Endometrium (tissue), 2 donors: ENCODE measurements around the gene UGT8.
"Not testable (repeated sequence)": the region's sequence is repeated elsewhere in the genome, so short reads cannot be mapped to it uniquely, and the experiment has no call there.

Source experiments
- FAIRE-seq: peaks from 2 replicates; lab custom pipeline; 2012; peaks lifted over from hg19 to GRCh38; lab: Jason Lieb, UNC
- donor health status: control.
- donor health status: control.

The UGT8 gene, protein sequence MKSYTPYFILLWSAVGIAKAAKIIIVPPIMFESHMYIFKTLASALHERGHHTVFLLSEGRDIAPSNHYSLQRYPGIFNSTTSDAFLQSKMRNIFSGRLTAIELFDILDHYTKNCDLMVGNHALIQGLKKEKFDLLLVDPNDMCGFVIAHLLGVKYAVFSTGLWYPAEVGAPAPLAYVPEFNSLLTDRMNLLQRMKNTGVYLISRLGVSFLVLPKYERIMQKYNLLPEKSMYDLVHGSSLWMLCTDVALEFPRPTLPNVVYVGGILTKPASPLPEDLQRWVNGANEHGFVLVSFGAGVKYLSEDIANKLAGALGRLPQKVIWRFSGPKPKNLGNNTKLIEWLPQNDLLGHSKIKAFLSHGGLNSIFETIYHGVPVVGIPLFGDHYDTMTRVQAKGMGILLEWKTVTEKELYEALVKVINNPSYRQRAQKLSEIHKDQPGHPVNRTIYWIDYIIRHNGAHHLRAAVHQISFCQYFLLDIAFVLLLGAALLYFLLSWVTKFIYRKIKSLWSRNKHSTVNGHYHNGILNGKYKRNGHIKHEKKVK

DNA sequence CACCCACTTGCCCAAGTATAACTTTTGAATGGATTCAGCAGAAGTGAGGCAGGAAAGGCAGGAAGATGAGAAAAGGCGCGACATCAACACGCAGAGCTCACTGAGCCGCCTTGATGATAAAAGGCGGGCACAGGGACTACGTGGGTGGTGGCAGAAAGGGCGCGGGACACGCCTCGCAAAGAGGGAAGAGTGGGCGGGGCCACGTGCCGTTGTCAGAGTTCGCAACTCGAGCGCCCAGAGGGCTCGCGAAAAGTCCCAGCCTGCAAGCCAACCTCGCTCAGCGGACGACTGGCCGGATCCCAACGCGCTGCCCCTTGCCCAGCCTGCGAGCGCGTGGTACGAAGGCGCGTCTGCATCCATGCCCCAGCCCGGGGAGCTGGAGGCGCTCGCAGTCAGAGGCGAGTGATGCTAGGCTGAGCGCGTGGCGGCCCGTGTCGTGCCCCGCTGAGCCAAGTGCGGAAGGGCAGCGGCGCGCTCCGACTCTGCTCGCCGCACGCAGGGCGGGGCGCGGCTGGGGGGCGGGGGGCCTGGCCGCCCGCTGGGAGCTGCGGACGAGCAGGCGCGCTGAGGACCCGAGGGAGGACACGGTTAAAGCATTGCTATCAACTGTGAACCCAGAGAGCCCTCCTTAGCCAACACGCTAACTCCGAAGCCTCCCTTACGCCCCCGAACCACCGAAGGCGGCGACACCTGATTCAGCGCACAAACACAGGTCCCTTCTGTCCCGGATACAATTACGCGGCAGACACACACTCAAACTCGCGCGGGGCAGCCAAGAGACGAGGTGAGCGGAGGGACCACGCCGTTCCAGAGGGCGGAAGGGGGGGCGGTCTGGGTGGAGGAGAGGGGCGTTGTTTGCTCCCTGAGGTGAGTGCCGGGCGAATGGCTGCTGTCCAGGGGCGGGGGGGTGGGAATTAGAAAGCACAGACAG is at the start of gene UGT8:
TSS of gene UGT8 (plus strand) at position 617 of the 931 bp plus-strand sequence. CDS start 24,074 bp downstream, outside the sequence.
- no peak for FAIRE-seq

DNA sequence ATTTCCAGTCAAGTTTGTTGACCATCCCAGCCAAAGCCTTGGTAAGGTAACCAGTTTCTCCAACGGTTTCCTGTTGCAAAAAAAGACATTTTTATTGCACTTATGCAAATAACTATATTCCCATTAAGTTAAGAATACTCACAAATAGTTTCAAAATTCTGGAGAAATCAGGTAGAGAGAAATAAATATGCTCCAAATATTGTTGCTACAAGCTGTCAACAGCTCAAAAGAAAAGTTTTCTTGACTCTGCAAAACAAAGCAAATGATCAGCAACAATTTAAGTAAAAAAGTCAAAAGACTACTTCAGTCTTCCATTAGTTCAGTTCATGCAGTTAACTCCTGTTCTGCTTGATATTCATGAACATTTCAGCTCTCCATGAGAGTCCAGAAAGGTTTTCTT is 49.0 kb upstream of the UGT8 start:
- no peak for FAIRE-seq

DNA sequence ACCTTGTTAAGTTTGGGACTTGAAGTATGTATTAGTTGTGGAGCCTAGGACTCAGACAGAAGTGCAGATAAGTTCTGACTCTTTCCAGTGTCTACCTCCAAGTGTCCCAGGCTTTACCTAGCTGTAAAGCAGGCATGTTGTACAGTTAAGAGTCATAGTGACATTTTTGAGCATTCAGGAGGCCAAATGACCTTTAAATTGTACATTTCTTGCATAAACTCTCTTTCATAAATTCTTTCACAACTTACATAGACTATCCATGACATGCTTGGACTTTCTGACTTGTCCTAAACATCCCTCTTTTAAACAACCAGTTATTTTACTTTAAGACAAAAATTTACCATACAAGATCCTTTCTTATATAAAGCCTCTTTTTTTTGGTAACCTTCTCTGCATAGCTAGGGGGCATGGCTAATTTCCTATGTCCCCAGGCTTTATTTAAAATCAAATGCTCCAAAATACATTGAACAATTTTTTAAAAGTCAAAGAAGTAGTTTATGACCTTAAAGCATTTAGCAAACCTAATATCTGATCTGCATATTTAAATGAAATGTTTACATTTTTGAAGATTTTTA is 40.1 kb upstream of the UGT8 start:
- no peak for FAIRE-seq

DNA sequence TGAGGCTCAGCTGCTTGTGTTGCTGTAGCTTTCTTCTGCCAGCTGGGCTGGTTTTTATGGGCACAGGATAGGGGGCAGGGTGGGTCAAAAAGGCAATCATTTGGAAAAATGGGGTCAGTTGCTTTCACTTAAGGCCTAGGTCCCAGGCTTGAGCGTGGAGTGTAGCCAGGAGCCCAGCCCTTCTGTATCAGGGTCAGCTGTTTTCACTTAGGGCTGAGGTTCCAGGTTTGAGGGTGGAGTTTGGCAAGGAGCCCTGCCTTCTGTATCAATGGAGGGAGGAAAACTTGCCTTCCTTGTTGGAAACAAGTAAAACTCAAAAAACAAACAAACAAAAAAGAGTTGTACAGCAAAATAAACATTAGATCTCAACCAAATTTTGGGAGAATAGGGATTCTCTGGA is 37.0 kb upstream of the UGT8 start:
- no peak for FAIRE-seq

DNA sequence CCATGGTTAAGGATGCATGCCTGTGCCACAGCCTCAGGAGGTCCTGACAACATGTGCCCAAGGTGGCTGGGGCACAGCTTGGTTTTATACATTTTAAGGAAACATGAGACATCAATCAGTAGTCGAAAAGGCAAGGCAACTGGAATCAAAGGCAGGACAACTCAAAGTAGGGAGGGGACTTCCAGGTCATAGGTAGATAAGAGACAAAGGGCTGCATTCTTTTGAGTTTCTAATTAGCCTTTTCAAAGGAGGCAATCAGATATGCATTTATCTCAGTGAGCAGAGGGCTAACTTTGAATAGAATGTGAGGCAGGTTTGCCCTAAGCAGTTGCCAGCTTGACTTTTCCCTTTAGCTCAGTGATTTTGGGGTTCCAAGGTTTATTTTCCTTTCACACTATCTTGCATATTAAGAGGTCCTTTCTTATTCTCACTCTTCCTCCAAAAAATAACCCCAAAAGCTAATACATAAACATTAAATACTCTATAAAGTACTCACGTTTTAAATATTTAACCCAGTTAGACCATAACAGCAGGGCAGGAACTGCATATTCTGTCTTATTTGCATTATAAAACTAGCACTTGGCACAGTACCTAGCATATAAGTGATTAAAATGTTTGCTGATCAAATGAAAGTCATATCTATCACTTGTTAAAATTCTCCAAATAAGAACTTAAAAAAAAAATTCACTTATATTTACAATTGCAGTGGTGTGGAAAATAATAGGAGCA is 36.3 kb upstream of the UGT8 start:
- no peak for FAIRE-seq

DNA sequence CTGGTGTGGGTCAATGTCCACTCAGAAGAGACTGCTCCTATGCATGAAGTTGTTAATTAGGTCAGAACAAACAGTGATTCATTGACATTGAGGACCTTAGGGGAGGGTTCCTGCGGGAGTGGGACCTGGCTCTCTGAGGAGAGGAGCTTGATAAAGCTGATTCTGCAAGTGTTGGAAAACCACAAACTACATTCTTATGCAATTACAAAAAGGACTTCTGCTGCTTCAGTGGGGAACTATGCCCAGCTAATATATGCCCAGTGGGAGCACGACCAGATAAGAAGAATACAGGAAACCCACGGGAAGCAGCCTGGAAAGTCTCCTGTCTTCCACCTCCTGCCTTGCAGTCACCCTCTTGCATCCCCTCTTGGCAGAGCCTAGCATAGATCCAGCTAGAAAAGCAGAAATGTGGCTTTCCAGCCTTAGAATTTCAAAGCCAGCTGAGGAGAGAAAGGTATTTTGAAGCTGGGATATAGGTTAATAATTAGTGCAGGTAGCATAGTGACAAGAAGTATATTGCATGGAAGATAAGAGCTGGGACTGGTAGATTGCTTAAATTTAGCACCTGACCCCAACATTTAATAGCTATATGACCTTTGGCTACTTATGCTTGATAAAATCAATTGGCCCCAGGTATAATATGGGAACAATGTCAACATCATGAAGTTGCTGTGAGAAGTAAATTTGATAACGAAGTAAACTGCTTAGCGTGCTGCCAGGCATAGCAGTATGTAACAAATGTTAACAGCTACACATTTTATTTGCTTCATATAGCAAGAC is 34.9 kb upstream of the UGT8 start:
- FAIRE-seq = no peak

DNA sequence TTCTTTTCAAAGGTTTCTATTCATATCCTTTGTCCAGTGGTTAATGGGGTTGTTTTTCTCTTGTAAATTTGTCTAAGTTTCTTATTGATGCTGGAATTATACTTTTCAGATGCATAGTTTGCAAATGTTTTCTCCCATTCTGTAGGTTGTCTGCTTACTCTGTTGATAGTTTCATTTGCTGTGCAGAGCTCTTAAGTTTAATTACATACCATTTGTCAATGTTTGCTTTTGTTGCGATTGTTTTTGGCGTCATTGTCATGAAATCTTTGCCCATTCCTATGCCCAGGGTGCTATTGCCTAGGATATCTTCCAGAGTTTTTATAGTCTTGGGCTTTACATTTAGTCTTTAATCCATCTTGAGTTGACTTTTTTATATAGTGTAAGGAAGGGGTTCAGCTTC is 21.2 kb upstream of the UGT8 start:
- no peak for FAIRE-seq

DNA sequence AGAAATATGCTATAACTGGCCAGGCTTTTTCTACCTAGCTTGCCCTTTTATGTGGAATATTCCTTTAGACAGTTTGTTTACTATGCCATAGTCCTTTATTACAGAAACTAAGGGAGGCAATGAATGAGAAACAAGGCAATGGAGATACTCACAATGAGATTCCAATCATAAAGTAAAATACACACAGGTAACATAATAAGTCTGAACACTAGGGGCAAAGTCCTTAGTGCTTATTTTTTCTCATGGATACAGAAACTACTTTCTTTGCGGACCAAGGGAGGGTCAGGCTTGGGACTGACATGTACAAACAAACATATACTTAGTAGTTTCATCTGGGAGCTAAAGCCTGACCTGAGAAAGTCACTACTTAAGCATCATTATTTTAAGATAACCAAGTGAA is 16.0 kb upstream of the UGT8 start:
- FAIRE-seq = no peak

DNA sequence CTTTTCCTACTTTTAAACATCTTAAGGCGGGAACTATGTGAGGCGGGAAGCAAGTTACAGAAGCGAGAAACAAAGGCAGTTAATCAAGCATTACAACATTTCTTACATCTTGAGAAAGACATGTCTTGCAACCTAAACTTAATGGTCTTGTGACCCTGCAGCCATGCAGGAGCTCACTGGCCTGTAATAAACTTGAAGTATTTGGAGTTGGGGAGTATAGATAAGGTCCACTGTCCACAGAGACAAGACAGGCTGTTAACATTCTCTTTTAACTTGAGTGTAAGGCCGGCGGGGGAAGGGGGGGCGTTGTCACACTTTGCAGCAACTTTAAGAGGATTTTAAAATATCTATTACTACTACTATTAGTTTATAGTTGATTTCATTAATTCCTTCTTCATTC is 10.3 kb upstream of the UGT8 start:
- no peak for FAIRE-seq

DNA sequence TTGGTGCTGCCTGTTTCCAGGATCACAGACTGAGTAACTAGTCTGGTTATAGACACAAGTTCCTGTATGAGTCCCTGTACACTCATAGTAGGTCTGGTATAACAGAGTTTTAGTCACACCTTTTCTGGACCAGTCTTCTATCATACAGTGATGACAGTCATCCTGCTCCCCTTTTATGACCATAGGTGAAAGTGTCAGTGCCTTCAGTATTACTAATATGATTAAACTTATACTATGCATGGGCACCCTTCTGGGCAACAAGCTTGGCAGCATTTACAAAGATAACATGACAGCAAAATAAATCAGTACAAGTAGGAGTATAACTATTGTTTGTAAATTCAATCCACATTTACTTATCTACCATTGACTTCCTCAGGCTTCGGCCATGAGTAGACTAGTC is 8.2 kb upstream of the UGT8 start:
- FAIRE-seq = not testable (repeated sequence)

DNA sequence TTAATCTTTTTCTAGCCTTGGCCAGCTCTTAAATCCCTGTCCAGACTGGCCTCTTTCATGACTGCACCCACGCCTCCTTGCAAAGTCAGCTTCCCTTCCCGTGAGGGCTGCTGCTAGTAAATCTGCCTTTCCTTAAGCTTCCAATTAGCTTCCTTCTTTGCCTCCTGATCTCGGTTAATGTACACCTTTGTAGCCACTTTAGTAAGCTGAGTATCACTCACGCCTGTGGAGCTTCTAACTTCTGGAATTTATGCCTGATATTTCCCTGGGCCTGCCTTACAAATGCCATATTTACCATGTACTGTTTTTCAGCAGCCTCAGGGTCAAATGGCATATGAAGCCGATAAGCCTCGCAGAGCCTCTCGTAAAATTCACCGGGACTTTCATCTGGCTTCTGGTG is 5.1 kb upstream of the UGT8 start:
- no peak for FAIRE-seq

DNA sequence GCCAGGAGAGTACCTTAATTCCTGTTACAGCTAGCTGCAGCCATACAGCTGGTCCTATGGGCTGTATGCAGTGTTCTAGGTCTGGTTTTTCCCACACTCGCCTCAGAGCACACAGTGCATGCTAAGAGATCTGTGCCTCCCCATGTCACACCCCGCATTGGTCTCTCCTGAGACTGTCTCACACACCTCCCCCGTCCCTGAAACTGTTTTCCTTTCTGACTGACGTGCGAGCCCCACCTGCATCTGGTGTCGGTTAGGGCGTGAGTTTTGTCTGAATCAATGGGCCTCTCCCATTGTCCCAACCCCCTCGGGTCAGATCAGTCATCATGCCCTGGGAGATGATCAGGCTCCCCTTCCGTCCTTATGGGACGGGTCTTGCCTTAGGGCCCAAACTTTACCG is 3.4 kb upstream of the UGT8 start:
- no peak for FAIRE-seq

DNA sequence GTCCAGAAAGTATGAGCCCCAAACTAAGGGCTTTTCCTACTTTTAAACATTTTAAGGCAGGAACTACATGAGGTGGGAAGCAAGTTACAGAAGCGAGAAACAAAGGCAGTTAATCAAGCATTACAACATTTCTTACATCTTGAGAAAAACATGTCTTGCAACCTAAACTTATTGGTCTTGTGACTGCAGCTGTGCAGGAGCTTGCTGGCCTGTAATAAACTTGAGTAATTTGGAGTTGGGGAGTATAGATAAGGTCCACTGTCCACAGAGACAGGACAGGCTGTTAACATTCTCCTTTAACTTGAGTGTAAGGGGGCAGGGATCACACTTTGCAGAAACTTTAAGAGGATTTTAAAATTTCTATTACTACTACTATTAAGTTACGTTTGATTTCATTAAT is 2.7 kb upstream of the UGT8 start:
- no peak for FAIRE-seq

DNA sequence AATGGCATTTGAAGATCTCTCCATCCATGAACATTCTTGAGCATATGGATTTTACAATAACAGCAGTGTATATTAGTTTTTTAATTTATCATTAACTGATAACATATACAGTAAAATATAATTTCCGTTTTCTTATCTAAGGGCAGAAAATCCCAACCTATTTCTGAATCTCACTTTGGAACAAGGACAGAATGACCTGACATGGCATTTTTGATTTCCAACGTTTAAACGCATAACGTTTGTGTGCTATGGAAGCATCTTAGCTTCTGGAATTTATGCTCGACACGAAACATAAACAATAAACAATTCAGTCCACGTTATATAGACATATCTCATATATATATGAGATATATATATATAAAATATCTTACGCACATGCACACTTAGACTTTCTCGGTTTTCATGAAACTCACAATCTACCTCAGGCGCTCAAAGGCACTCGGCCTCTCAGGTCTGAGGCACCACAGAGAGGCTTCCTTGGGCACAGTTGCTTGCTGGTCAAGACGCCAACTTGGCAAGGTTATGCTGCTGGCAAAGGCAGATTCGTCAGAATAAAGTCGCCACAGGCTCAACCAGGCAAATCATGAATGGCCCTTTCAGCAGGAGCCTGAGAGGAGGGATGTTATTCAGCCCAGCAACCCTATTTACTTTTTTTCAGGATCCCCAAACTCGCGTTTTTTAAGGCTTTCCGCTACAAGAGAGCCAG is 1.0 kb upstream of the UGT8 start:
- no peak for FAIRE-seq

DNA sequence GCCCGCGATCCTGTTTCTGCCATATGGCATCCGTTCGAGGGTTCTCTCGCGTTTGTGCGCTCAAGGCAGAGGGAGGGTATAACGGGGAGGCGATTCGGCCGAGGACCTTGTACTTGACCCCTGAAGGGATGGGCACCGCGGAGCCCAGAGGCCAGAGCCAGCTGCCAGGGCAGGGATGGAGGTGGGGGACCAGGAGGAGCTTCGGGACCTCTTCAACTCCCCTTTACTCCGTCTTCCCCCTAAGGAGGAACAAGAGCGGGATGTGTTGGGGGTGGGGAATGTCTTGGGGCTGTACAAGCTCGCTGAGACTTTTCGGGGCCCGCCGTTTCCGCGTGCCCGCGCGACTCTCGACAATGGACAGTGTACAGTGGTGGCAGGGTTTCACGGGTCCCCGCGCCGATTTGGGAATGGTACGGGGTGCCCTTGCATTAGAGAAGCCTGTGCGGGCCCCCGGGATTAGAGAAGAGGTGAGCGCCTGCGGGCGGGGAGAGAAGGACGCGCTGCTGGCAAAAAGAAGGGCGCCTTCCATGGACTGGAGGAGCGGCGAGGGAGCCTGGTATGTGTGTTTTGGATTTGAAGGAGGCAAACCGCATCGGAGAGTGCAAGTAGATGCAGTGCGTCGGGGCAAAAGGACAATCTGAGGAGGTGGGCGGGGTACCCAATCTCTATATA is 760 bp downstream of the UGT8 start:
- FAIRE-seq = no peak

DNA sequence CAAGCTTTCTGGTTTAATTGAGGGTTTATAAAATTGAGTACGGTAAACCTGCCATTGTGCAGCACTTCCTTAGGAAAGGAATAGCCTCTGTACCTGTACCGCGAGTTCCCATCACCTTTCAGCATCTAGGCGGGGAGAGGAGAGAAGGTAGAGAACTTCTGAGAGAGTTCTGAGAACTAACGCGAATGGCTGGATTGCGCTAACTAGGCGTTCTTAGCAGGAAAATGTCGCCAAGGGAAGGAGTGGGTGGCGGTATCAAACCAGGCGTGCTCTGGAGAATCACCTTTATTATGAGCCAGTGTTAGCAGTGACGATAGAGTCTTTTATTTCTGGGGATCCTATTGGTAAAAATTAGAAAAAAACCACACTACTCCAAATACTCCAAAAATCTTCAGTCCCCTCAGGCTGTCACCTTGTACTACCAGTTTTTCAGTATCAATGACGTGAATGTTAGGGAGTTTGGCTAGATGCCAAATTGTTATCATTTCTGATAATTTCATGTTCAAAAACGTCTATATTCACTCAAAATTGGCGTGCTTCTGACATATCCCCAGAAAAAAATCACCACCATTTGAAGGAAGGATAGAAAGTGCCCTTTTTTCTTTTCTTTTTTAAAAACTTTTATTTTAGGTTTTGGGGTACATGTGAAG is 1.4 kb downstream of the UGT8 start:
- no peak for FAIRE-seq

DNA sequence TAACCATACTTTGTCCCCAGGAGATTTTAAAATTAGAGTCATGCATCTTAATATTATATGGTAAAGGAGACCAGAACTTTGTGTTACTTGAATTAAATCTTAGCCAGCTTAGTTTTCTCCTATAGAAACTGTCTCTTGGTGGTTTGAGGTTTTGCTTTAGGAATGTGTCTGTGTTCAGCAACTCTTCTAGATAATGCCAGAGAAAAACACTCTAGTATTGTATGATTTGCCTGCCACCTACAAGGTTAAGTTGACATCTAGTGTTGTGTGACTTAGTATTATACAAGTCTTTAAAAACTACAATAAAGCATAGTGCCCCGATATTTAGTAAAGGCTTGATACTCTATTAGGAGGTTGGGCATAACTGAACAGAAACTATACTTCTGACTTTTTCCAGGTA is 2.1 kb downstream of the UGT8 start:
- FAIRE-seq = no peak

DNA sequence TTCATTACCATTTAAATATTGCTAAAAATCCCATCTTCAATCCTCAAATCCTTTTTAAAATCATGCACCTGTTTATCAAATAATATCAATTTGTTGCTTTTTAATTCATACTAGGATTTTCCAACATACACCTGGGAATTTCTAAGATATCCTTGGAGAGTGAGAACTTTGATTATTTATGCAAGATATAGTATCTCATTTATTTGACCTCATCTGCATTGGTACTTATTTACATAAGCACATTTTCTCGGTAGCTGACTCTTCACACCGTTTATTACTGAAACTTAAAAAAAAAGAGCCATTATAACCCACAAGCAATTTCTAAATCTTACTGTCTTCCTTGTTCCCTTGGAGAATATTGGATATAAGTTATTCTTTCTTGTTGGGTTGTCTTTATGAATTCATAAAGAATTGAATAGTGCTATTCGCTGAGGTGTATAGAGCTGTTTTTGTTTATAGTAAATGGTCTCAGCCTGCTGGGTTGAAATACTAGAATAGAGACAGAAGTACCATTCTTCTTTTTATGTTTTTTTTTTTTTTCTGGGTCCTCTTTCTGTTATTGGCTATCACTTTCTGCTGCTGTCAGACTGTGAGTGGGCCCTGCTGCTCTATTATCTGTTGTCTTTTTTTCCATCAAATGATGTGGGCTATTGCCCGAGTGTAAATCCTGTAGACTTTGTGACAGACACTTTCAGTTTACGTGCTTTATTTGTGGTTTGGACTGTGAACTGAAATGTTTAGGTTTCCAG is 2.9 kb downstream of the UGT8 start:
- FAIRE-seq = no peak

DNA sequence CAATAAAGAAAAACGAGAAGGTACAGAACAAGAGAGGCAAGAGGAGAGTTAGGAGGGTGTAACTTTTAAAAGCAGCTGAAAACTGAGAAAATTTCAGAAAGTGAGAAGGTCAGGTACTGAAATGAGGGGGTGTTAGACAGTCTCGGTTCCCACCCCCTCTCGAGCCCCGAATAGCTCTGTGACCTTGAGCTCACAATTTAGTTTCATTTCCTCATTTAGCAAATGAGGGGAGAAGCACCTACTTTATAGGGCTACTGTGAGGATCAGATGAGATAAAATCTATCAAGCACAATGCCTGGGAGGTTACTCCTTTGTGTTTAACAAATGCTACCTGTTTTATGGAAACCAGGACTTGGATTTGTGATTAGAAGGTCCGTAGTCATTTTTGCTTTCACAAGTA is 4.9 kb downstream of the UGT8 start:
- no peak for FAIRE-seq
